ENCODE measurements around the gene GABRG3.
"Not testable (repeated sequence)": the region's sequence is repeated elsewhere in the genome, so short reads cannot be mapped to it uniquely, and the experiment has no call there.

The GABRG3 gene

GRCh38 chr15:27119695-27120266 is 148.8 kb downstream of the GABRG3 start:
- no peak for DNase-seq

GRCh38 chr15:27121672-27122071 is 150.7 kb downstream of the GABRG3 start:
- DNase-seq = no peak

- DNase-seq = no peak
These were observed 152.3 kb downstream of the GABRG3 start for GRCh38 chr15:27123291-27123690.

- no peak for DNase-seq
These were observed 152.8 kb downstream of the GABRG3 start for GRCh38 chr15:27123808-27124207.

- DNase-seq = peak; percentile 78
These were observed 153.4 kb downstream of the GABRG3 start for GRCh38 chr15:27124287-27124871.

- no peak for DNase-seq
These were observed 154.2 kb downstream of the GABRG3 start for GRCh38 chr15:27125185-27125584.

DNA sequence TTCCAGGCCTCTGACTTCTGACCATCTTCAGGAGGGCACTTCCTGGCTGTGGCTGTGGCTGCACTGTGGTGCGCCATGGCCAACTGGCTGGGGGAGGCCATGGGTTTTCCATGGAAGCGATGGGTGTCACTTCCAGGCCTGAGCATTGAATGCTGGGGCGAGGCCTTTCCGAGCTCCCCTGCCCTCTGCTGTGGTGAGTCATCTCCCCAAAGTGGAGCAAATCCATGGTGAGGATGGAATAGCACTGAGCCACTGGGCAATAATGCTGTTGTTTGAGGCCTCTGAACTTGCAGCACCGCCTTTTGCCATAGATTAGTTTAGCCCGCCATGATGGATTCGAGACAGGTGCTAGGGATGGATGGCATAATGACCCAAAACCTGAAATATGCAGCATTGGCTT is 155.5 kb downstream of the GABRG3 start:
- no peak for DNase-seq

- no peak for DNase-seq
These were observed 157.0 kb downstream of the GABRG3 start for GRCh38 chr15:27127815-27128570.

DNA sequence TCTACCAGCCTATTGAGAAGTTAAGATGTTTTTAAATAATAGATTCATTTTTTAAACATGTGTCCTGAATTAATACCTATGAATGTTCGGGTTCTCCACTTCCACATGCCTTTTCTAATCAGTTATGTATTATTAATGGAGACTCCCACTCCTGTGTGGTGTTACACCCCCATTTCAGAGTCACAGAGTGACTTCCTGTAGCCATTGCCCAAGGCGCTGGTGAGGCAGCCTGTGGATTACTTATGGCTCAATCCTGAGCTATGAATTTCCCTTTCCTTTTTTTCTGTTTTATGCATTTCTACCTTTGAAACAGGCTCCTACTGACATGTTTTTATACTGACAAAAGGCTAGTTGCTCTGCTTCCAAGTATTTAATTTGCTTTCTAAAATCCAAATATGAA is 162.3 kb downstream of the GABRG3 start:
- no peak for DNase-seq

- no peak for DNase-seq
These were observed 163.5 kb downstream of the GABRG3 start for GRCh38 chr15:27134481-27134880.

DNA sequence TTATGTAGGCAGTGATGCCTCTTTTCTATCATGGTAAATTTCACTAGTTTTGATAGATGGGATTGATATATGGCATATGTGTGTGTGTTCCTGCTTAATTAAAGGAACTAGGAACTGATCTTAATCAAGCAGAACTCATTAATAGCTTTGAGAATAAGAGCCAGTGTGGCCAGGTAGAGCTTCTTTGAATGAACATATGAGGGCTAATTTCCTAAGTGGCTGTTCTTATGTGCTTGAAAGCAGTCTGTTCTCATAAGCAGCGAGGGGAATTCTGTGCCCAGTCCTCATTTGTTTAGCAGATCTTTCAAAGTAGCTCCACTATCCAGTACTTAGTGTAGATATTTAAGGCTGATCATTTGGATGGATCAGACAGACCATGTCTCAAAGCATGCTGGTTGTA is 164.2 kb downstream of the GABRG3 start:
- no peak for DNase-seq

- no peak for DNase-seq
These were observed 166.1 kb downstream of the GABRG3 start for GRCh38 chr15:27137127-27137526.

- no peak for DNase-seq
These were observed 194.6 kb downstream of the GABRG3 start for GRCh38 chr15:27165590-27165989.

GRCh38 chr15:27166917-27167316 is 195.9 kb downstream of the GABRG3 start:
- no peak for DNase-seq

DNA sequence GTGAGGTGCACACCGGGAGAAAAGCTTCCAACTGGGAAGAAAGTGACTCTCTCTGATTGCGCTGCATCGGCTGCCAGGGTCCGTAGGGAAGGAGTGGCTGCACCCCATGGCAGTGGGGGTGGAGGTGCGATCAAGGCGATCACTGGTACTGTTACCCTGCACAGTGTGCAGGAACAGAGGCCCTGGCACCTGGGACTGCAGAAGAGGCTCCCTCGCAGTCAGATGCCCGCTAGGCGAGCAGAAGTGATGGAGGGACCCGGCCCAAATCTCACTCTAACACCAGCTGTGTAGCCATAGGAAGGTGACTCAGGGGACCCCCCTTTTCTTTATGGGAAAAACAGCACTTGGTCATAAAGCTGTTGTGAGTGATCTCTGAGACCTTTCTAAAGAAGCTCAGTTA is 196.8 kb downstream of the GABRG3 start:
- no peak for DNase-seq

DNA sequence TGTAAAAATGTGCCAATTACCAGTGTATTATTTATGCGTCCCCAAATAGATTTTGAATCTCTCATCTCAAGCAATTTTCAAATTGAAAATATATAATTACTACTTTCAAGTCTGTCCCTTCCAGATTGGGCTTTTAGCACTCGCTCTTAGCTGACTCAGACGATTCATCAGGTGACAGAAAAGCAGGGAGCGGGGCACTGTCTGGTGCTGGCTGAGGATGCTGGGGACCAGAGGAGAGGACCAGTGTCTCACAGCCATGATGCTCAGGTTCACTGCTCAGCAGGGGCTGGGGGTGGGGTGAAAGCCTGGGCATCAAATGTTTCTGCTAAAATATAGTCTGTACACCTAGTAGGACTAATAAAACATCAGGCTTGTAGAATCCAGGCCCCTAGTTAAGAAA is 199.9 kb downstream of the GABRG3 start:
- DNase-seq = no peak

DNA sequence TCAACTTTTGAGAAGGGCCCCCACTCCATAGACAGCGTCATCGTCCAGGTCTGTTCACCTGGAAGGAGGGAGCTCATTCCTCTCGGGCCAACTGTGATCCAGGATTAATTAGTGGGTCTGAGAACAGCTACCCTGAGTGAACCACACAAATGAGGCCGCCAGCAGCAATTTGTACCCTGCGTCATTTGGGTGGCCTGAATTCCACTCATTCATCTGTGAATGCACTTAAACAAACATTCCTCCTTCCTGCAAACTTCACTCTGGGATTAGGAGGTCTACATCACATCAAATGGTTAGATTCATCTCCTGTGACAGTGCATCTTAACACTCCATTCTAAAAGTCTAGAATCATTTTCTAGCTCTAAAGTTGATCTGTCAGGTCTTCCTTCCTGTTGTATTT is 201.8 kb downstream of the GABRG3 start:
- no peak for DNase-seq

GRCh38 chr15:27175472-27176153 is 204.6 kb downstream of the GABRG3 start:
- DNase-seq = no peak

GRCh38 chr15:27176785-27177406 is 205.9 kb downstream of the GABRG3 start:
- no peak for DNase-seq

DNA sequence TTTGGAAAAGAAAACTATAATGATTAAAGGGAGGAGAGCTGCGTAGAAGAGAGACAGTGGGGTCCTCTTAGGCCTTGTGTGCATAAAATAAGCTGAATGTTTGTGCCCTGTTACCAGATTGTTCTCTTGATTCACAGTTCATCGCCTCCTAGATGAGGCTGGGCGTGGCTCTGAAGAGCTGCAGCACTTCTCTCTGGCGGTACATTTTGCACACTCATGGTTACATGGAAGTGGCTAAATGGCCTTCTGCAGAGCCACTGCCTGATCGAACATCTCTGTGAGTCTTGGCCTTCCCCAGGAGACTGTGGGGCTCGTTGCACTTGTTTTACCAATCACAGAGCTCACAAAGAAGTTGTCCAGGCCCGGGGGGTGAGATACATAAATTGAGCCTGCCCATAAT is 208.8 kb downstream of the GABRG3 start:
- DNase-seq = no peak

DNA sequence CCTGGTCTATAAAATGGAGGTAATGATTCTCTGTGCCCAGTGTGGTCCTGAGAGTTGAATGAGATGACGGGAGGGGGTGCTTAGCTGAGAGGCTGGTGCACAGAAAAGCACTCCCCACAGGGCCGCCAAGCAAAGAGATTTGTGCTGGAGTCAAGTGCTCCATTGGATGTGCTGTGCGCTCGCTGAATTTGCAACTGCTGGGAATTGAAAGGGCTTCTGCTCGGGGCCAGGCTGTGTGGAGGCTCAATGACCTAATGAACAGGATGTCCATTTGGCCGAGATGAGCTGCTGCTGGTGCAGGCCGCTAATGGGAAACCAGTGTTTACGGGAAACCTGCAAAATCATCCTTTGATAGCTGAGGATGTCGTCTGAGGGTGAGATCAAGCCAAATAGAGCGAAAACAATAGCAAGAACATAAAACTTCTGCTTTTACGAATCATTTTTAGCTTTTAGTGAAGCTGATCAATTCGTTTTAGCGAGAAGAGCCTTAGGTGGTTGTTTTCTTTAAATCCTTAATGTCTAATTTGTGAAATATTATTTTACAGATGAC is 211.7 kb downstream of the GABRG3 start:
- DNase-seq = no peak

DNA sequence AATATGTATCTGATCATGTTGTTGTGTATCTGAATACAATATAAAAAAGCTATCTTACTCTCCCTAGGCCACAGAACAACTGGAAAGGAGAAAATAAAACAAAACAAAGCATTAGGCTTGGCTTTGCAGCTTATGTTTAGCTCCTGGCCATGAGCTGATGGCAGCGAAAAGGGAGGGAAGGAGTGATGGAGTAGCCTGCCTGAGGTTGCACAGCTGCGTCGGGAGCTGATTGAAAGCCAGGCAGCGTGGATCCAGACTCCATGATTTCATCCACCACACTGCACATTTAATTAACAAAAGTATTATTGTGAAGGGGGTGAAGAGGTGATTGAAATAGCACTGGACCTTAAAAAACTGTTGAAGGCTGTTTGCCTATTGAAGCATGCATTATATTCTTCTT is 212.2 kb downstream of the GABRG3 start:
- no peak for DNase-seq

GRCh38 chr15:27191515-27191914 is 220.5 kb downstream of the GABRG3 start:
- not testable (repeated sequence) for DNase-seq
